ENCODE data around the gene SCAPER.
A peak's percentile ranks its signal among the peaks of the same experiment; 100 is the strongest.
"Not testable (repeated sequence)": the region's sequence is repeated elsewhere in the genome, so short reads cannot be mapped to it uniquely, and the experiment has no call there.

SCAPER gene

DNA sequence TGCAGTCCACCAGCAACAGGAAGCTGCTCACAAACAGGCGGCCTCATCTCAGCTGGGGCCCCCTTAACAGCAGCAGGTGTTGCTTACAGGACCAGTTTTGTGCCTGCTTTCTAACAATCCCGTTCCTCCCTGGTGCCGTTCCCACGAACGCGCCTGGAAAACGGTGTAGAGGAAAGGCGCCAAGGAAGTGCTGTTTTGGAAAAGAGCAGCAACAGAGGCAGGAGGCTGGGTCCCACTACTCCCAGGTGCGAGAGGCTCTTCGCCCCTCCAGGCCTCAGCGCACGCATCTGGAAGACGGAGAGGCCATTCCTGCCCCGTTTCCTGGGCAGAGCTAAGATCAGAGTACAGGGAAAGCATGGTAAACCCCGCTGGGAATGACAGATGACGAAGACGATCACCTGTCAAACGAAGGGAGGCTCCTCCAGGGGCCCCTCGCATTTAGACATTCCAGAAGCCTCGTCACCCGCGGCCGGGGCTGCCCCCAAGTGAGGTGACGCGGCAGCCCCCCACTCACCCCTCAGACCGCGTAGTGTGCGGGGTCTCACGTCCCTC lies 603 bp downstream of the SCAPER start:
- peak; percentile 1 for DNase-seq

DNA sequence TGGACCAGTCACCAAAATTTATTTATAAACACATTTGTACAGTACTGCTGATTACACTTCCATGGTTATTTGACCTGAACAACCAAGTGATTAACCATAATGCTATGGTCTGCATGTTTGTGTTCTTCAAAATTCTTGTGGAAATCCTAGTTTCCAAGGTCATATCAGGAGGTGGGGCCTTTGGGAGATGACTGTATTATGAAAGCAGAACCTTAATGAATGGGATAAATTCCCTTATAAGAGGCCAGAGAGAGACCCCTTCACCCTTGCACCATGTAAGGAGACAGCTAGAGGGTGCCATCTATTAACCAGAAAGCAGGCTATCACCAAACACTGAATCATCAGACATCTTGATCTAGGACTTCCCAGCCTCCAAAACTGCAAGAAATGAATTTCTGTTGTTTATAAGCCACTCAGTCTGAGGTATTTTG lies 1.9 kb downstream of the SCAPER start:
- peak; percentile 27 for DNase-seq

DNA sequence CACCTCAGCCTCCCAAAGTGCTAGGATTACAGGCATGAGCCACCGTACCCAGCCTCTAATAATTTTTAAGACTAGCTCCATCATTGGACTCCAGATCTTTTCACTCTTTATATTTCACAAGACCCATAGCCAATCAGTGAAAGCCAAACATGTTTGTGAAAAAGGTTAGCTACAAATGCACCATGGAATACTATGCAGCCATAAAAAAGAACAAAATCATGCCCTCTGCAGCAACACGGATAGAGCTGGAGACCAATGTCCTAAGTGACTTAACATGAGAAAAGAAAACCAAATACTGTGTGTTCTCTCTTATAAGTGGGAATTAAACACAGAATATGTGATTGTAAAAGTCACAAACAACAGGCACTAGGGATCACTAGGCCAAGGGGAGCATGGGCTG lies 3.2 kb downstream of the SCAPER start:
- DNase-seq = no peak

- not testable (repeated sequence) for DNase-seq
Observed at GRCh38 chr15:76899931-76900310, 5.2 kb downstream of the SCAPER start.

DNA sequence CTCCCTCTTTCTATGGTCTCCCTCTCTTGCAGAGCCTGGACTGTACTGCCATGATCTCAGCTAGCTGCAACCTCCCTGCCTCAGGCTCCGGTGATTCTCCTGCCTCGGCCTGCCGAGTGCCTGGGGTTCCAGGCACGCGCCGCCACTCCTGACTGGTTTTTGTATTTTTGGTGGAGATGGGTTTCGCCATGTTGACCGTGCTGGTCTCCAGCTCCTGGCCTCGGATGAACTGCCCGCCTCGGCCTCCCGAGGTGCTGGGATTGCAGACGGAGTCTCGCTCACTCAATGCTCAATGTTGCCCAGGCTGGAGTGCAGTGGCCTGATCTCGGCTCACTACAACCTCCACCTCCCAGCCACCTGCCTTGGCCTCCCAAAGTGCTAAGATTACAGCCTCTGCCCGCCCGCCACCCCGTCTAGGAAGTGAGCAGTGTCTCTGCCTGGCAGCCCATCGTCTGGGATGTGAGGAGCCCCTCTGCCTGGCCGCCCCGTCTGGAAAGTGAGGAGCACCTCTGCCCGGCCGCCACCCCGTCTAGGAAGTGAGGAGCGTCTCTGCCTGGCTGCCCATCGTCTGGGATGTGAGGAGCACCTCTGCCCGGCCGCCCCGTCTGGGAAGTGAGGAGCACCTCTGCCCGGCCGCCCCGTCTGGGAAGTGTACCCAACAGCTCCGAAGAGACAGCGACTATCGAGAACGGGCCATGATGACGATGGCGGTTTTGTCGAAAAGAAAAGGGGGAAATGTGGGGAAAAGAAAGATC lies 5.8 kb downstream of the SCAPER start:
- not testable (repeated sequence) for DNase-seq

DNA sequence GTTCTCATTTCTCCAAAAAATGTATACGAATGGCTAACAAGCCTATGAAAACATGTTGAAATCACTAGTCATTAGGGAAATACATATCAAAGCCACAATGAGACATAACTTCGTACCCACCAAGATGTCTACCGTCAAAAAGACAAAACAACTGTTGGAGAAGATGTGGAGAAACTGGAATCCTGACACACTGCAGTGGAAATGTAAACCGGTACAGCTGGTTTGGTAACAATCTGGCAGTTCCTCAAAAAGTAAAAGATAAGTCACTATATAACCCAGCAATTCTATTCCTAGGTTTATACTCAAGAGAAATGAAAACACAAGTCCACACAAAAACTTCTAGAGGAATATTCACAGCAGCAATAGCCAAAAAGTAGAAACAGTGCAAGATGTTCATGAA lies 7.0 kb downstream of the SCAPER start:
- no peak for DNase-seq

DNA sequence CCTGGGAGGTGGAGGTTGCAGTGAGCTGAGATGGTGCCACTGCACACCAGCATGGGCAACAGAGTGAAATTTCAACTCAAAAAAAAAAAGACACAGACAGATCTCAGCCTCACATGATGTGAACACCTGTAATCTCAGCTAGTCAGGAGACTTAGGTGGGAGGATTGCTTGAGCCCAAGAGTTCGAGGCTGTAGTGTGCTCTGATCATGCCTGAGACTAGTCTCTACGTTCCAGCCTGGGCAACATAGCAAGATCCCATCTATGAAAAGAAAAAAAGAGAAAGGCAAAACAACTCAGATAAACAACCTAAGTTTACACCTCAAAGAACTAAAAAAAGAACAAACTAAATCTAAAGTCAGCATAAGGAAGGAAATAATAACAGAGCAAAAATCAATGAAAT lies 11.0 kb downstream of the SCAPER start:
- DNase-seq = no peak

GRCh38 chr15:76892836-76893235 lies 12.3 kb downstream of the SCAPER start:
- not testable (repeated sequence) for DNase-seq

GRCh38 chr15:76887280-76888141 lies 17.6 kb downstream of the SCAPER start:
- DNase-seq = not testable (repeated sequence)

DNA sequence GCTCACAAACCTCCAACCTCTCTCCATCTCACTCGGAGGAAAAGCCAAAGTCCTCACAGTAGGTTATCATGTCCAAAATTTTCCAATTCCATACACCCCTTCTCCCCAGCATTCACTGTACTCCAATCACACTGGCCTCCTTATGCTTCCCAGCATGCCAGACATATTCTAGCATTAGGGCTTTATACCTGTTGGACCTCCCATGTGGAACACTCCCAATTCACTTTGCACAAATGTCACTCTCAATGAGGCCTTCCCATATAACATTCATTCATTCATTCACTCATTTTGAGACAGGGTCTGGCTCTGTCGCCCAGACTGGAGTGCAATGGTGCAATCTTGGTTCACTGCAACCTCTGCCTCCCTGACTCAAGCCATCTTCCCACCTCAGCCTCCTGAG lies 19.9 kb downstream of the SCAPER start:
- no peak for DNase-seq

DNA sequence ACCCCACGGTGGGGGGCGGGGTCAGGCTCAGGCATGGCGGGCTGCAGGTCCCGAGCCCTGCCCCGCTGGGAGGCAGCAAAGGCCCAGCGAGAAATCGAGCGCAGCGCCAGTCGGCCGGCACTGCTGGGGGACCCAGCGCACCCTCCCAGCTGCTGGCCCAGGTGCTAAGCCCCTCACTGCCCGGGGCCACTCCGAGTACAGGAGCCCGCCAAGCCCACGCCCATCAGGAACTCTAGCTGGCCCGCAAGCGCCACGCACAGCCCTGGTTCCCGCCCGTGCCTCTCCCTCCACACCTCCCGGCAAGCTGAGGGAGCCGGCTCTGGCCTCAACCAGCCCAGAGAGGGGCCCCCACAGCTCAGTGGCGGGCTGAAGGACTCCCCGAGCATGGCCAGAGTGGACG lies 29.2 kb downstream of the SCAPER start:
- no peak for DNase-seq

- DNase-seq = not testable (repeated sequence)
Observed at GRCh38 chr15:76873066-76873465, 32.1 kb downstream of the SCAPER start.

DNA sequence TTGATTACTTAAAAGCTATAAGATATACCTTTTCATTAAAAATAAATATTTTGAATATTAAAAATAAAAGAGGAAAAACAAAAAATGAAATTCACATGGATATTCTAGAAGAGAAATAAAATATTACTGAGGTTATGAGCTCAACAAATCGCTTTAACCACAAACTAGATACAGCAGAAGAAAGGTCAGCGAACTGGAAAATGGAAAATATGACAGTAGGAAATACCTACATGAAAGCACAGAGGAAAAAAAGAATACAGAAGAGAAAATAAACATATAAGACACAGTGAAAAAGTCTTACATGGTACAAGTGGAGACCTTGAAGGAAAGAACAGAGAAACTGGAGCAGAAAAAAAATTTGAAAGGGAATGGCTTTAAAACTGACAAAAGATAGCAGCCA lies 33.2 kb downstream of the SCAPER start:
- DNase-seq = no peak

- DNase-seq = no peak
Observed at GRCh38 chr15:76868740-76869139, 36.4 kb downstream of the SCAPER start.

DNA sequence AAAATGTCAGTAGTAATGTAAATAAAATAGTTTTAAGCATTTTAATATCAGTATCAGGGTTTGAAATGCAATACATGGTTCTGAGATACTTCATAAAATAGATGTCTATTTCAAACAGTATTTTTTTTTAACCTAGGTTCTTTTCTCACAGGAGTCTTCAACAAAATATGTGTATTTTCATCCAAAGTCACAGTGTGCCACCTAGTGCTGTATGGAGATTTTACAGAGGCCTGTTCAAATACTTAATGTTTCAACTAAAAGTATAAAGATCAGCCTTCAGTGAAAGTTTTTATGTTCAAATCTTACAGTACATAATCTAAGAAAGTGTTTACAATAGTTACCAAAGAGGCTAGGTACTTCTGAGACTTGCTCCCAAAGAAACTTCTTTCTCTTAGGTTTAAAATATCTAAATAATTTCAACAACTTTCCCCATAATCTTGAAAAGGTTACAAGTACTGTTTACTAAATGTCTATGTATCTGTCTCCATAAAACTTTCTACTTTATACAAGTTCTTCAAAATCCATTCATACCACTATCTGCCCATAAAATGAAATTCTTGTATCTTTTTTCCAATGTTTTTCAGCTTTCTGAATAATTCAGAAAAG lies 38.3 kb downstream of the SCAPER start:
- DNase-seq = no peak

GRCh38 chr15:76866008-76866407 lies 39.1 kb downstream of the SCAPER start:
- DNase-seq = no peak

DNA sequence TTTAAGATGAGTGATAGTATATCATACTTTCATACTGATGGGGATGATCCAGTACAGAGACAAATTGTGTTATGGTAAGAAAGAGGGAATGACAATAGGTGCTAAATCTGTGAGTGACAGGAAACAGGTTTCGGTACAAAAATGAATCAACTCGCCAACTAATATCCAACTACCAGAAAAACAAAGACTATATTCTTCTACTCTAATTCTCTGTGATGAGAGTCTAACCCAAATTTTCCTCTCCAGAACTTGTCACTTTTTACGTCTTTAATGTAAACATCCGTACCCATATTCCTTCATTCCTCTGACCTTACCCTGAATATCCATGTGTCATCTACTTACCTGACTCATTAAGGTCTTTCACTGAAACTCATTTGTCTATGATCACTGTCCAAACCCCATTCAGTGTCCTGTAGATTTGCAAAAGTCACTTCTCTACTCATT lies 39.6 kb downstream of the SCAPER start:
- DNase-seq = no peak

DNA sequence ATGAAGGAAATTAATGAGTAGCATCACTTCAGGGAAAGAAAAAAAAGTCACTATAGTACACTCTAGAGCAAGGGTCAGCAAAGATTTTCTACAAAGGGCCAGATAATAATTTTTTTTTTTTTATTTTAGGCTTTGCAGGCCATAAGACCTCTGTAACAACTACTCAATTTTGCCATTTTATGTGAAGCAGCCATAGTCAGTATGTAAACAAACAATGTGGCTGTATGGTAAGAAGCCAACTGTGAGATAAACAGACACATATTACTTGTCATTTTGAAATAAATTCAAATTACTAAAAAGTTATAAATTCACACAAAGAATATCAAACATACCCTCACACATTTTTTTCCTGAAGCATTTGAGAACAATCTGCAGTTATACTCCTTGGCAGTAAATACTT lies 40.6 kb downstream of the SCAPER start:
- no peak for DNase-seq

DNA sequence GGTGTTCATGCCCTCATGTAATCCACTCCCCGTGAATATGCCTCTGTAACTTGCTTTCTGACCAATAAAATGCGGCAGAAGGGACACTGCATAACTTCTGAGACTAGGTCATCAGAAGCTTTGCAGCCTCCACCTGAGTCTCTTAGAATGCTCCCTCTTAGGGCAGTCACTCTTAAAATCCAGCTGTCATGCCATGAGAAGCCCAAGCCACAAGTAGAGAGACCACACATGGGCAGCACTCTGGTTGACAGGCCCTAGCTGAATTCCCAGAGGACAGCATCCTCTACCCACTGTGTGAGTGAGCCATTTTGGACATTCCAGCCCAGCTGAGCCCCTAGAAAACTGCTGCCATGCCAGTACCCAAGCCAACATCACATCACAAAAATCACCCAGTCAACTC lies 41.4 kb downstream of the SCAPER start:
- DNase-seq = no peak

GRCh38 chr15:76863123-76863522 lies 42.0 kb downstream of the SCAPER start:
- DNase-seq = no peak

GRCh38 chr15:76861815-76862397 lies 43.2 kb downstream of the SCAPER start:
- DNase-seq = no peak

DNA sequence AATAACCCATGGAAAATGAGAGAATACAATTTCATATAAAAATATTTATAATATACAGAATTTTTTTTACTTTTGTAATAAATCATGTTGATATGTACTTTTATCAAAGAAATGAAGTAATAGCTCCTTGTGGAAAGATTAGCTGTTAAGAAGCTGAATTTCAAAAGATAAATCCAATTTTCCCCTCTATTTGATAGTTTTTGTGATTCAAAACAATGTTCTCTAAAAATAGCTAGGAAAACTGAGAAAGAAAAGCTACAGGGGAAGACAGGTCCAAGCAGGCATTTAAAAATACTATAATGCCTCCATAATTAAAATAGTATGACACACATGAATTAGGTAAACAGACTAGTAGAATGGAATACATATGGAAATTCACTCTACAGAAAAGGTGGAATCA lies 44.9 kb downstream of the SCAPER start:
- no peak for DNase-seq

DNA sequence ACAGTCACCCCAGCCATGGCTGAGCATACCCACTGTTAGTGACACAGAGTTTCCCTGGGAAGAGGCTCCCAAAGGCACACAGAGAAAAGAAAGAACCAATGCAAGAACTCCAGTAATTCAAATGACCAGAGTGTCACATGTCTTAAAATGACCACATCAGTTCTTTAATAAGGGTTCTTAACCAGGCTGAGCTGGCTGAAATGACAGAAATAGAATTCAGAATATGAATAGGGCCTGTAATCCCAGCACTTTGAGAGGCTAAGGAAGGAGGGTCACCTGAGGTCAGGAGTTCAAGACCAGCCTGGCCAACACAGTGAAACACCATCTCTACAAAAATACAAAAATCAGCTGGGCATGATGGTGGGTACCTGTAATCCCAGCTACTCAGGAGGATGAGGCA lies 54.8 kb downstream of the SCAPER start:
- DNase-seq = not testable (repeated sequence)
